ENCODE results near the gene RELN.
"Not testable (repeated sequence)": the region's sequence is repeated elsewhere in the genome, so short reads cannot be mapped to it uniquely, and the experiment has no call there.

DNA sequence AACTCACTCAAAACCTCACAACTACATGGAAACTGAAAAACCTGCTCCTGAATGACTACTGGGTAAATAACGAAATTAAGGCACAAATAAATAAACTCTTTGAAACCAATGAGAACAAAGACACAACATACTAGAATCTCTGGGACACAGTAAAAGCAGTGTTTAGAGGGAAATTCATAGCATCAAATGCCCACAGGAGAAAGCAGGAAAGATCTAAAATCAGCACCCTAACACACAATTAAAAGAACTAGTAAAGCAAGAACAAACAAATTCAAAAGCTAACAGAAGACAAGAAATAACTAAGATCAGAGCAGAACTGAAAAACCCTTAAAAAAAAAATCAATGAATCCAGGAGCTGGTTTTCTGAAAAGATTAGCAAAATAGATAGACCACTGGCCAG is 202.4 kb downstream of the RELN start:
- TF ChIP-seq, protein P1, sequence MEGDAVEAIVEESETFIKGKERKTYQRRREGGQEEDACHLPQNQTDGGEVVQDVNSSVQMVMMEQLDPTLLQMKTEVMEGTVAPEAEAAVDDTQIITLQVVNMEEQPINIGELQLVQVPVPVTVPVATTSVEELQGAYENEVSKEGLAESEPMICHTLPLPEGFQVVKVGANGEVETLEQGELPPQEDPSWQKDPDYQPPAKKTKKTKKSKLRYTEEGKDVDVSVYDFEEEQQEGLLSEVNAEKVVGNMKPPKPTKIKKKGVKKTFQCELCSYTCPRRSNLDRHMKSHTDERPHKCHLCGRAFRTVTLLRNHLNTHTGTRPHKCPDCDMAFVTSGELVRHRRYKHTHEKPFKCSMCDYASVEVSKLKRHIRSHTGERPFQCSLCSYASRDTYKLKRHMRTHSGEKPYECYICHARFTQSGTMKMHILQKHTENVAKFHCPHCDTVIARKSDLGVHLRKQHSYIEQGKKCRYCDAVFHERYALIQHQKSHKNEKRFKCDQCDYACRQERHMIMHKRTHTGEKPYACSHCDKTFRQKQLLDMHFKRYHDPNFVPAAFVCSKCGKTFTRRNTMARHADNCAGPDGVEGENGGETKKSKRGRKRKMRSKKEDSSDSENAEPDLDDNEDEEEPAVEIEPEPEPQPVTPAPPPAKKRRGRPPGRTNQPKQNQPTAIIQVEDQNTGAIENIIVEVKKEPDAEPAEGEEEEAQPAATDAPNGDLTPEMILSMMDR (IDR thresholded peaks at IDR 0.05), result not testable (repeated sequence)
- TF ChIP-seq POLR2A (IDR thresholded peaks at IDR 0.05); POLR2AphosphoS5 (IDR thresholded peaks at IDR 0.05; ENCODE audit: insufficient read depth in 1 of 2, low read depth in 1 of 2): not testable (repeated sequence)
